H1 (cell line): Measurements from ENCODE around the gene LY6G5C. TPM values are rescaled to one million over a fixed set of nuclear protein-coding genes. Genes with fewer than 3 reads are reported as not detected.

Source experiments
- CTCF ChIA-PET: fragments of 300-600 bp; sonication (Branson Sonifier 250); formaldehyde crosslinking; loops from one replicate; lab custom pipeline; 2021; ENCODE audit not compliant: partially characterized antibody; lab: Charles Lee
- POLR2A ChIA-PET: fragments of 300-600 bp; sonication (Branson Sonifier 250); formaldehyde crosslinking; loops from one replicate; lab custom pipeline; 2021; ENCODE audit warnings: inconsistent platforms; ENCODE audit not compliant: partially characterized antibody; lab: Charles Lee
- DNase-seq, 2 experiments: peaks; one replicate each; pipeline versions ENCODE4 v3.0.0 to v3.0.0-alpha.2; 2010 to 2022; ENCODE audit warnings: low spot score in 2 of 2, low read depth in 1 of 2, mixed read lengths in 1 of 2
- FAIRE-seq: peaks from 2 replicates; lab custom pipeline; 2011; peaks lifted over from hg19 to GRCh38; lab: Jason Lieb, UNC
- H2AFZ ChIP-seq: 2 replicates; pipeline ENCODE4 v1.8.1; 2012; ENCODE audit warnings: low read length, inconsistent platforms
- H2AK5ac ChIP-seq: 2 replicates; pipeline ENCODE4 v1.6.1; 2013; ENCODE audit warnings: low read depth, low read length
- H2BK120ac ChIP-seq: replicated peaks from 2 replicates; pipeline ENCODE3; 2013; ENCODE audit warnings: low read depth, low read length, inconsistent platforms
- H2BK12ac ChIP-seq: 2 replicates; pipeline ENCODE4 v1.6.1; 2013; ENCODE audit warnings: low read depth, low read length
- H2BK15ac ChIP-seq: 2 replicates; pipeline ENCODE4 v1.6.1; 2013; ENCODE audit warnings: low read length
- H2BK20ac ChIP-seq: 2 replicates; pipeline ENCODE4 v1.6.1; 2013; ENCODE audit warnings: low read length
- H2BK5ac ChIP-seq: 2 replicates; pipeline ENCODE4 v1.6.1; 2013; ENCODE audit warnings: low read depth, low read length
- H3K14ac ChIP-seq: 2 replicates; pipeline ENCODE4 v1.6.1; 2013; ENCODE audit warnings: inconsistent platforms; ENCODE audit not compliant: insufficient read length
- H3K18ac ChIP-seq: 2 replicates; pipeline ENCODE4 v1.6.1; 2013; ENCODE audit warnings: low read length; ENCODE audit errors: extremely low read depth
- H3K23ac ChIP-seq: 2 replicates; pipeline ENCODE4 v1.6.1; 2013; ENCODE audit warnings: inconsistent platforms; ENCODE audit not compliant: insufficient read length
- H3K23me2 ChIP-seq: 2 replicates; pipeline ENCODE4 v1.6.1; 2013; ENCODE audit warnings: low read depth, low read length
- H3K27ac ChIP-seq: 2 replicates; pipeline ENCODE4 v1.6.1; 2011; ENCODE audit warnings: low read depth, low read length, inconsistent platforms
- H3K27me3 ChIP-seq, 4 experiments: replicated peaks in 1 of 4; 1 replicate in 1 of 4; 2 replicates in 3 of 4; pipeline versions ENCODE4 v1.6.1 to v1.8.1; 2011 to 2013; ENCODE audit warnings: low read length in 3 of 4, mild to moderate bottlenecking in 3 of 4, inconsistent platforms in 2 of 4, mixed read lengths in 2 of 4, moderate library complexity in 1 of 4; ENCODE audit not compliant: control insufficient read depth in 3 of 4, insufficient read depth in 3 of 4; ENCODE audit errors: extremely low read depth in 1 of 4
- H3K36me3 ChIP-seq, 4 experiments: 2 replicates each; pipeline versions ENCODE4 v1.6.1 to v1.8.1; 2011 to 2013; ENCODE audit warnings: mild to moderate bottlenecking in 4 of 4, low read length in 3 of 4, moderate library complexity in 2 of 4, control low read depth in 1 of 4, inconsistent platforms in 1 of 4; ENCODE audit not compliant: insufficient read depth in 4 of 4, control insufficient read depth in 2 of 4
- H3K4ac ChIP-seq: replicated peaks from 2 replicates; pipeline ENCODE3; 2013; ENCODE audit warnings: low read length, low read depth, mixed read lengths, inconsistent platforms; ENCODE audit not compliant: insufficient read length
- H3K4me1 ChIP-seq, 4 experiments: replicated peaks in 1 of 4; 1 replicate in 1 of 4; 2 replicates in 3 of 4; pipeline versions ENCODE4 v1.6.1 to v1.8.1; 2011 to 2013; ENCODE audit warnings: low read length in 3 of 4, inconsistent platforms in 2 of 4, mixed read lengths in 1 of 4; ENCODE audit not compliant: insufficient read depth in 4 of 4, control insufficient read depth in 3 of 4
- H3K4me2 ChIP-seq, 2 experiments: 2 replicates each; pipeline versions ENCODE4 v1.6.1 to v1.8.1; 2011 to 2013; ENCODE audit warnings: low read depth in 2 of 2, low read length in 2 of 2, control low read depth in 1 of 2, inconsistent platforms in 1 of 2, mild to moderate bottlenecking in 1 of 2; ENCODE audit not compliant: insufficient read depth in 1 of 2
- H3K4me3 ChIP-seq, 4 experiments: fragments of 200-600, 300-600 bp in 1 of 4; sonication (generic), shearing (Covaris generic), sonication (Bioruptor Twin) in 1 of 4; 2 replicates each; pipeline versions ENCODE4 v1.5.1 to v1.8.1; 2011 to 2016; ENCODE audit warnings: low read length in 4 of 4, low read depth in 3 of 4, control low read depth in 2 of 4, inconsistent platforms in 2 of 4, mild to moderate bottlenecking in 2 of 4, mixed read lengths in 1 of 4, moderate library complexity in 1 of 4; ENCODE audit not compliant: insufficient read depth in 2 of 4; ENCODE audit errors: extremely low read depth in 1 of 4
- H3K56ac ChIP-seq: replicated peaks from 2 replicates; pipeline ENCODE3; 2013; ENCODE audit warnings: low read depth, mild to moderate bottlenecking, mixed read lengths, low read length, inconsistent platforms; ENCODE audit not compliant: insufficient read length
- H3K79me1 ChIP-seq: 2 replicates; pipeline ENCODE4 v1.6.1; 2013; ENCODE audit warnings: low read depth, low read length, control low read depth
- H3K79me2 ChIP-seq, 2 experiments: 2 replicates each; pipeline versions ENCODE4 v1.6.1 to v1.8.1; 2012 to 2013; ENCODE audit warnings: low read length in 2 of 2, mild to moderate bottlenecking in 2 of 2, inconsistent platforms in 1 of 2; ENCODE audit not compliant: insufficient read depth in 2 of 2, control insufficient read depth in 1 of 2
- H3K9ac ChIP-seq, 4 experiments: replicated peaks in 1 of 4; 1 replicate in 1 of 4; 2 replicates in 3 of 4; pipeline versions ENCODE4 v1.6.1 to v1.8.1; 2011 to 2013; ENCODE audit warnings: low read depth in 3 of 4, low read length in 3 of 4, control low read depth in 2 of 4, mild to moderate bottlenecking in 2 of 4, moderate library complexity in 2 of 4, inconsistent platforms in 1 of 4; ENCODE audit errors: extremely low read depth in 1 of 4
- H3K9me3 ChIP-seq, 2 experiments: 2 replicates each; pipeline versions ENCODE4 v1.6.1 to v1.8.1; 2012 to 2013; ENCODE audit warnings: mild to moderate bottlenecking in 2 of 2, moderate library complexity in 2 of 2, control low read depth in 1 of 2, inconsistent platforms in 1 of 2, low read depth in 1 of 2, low read length in 1 of 2, mixed read lengths in 1 of 2; ENCODE audit not compliant: insufficient read depth in 2 of 2
- H4K20me1 ChIP-seq, 2 experiments: replicated peaks in 1 of 2; 2 replicates each; pipeline versions ENCODE3 to v1.8.1; 2011 to 2013; ENCODE audit warnings: inconsistent platforms in 2 of 2, low read length in 2 of 2, mild to moderate bottlenecking in 1 of 2; ENCODE audit not compliant: insufficient read depth in 2 of 2, control insufficient read depth in 1 of 2
- H4K5ac ChIP-seq: 2 replicates; pipeline ENCODE4 v1.6.1; 2013; ENCODE audit warnings: low read length, low read depth, mixed read lengths, inconsistent platforms; ENCODE audit not compliant: insufficient read length
- H4K8ac ChIP-seq: 2 replicates; pipeline ENCODE4 v1.8.0; 2013; ENCODE audit warnings: mild to moderate bottlenecking, moderate library complexity, low read length, inconsistent platforms; ENCODE audit not compliant: insufficient read depth; ENCODE audit errors: extremely low read depth
- H4K91ac ChIP-seq: replicated peaks from 2 replicates; pipeline ENCODE3; 2013; ENCODE audit warnings: low read length, mixed read lengths, inconsistent platforms; ENCODE audit not compliant: insufficient read length
- RBBP5 ChIP-seq: IDR thresholded peaks from 2 replicates; pipeline ENCODE4 v1.7.1; 2012; ENCODE audit warnings: low read depth, mild to moderate bottlenecking, inconsistent platforms, low read length, moderate library complexity, borderline replicate concordance
- SIN3A ChIP-seq, 2 experiments: IDR thresholded peaks in 1 of 2; conservative IDR thresholded peaks in 1 of 2; 2 replicates each; pipeline ENCODE4 v1.6.1; 2011 to 2012; ENCODE audit warnings: low read length in 2 of 2, improper control_type of control experiment in 1 of 2, low read depth in 1 of 2, mild to moderate bottlenecking in 1 of 2
- SIRT6 ChIP-seq: IDR thresholded peaks from one replicate; pipeline ENCODE4 v1.7.1; 2012; ENCODE audit warnings: low read length, inconsistent platforms
- SUZ12 ChIP-seq: fragments of 200-600 bp; sonication (generic); IDR thresholded peaks from 2 replicates; pipeline ENCODE4 v1.6.1; 2012; ENCODE audit warnings: mild to moderate bottlenecking, inconsistent platforms, low read length, moderate library complexity, mixed read lengths
- WGBS, 2 experiments: shearing (Covaris generic) in 1 of 2; methylation state at CpG; one replicate each; pipeline versions ENCODE4 v1.1.6 to v1.1.7; 2013 to 2015; ENCODE audit warnings: low lambda C conversion rate in 2 of 2, mixed read lengths in 2 of 2, inconsistent platforms in 1 of 2, low coverage in 1 of 2, missing lambda C conversion rate in 1 of 2; ENCODE audit not compliant: insufficient replicate concordance in 2 of 2, insufficient coverage in 1 of 2, insufficient read length in 1 of 2; ENCODE audit errors: extremely low coverage in 1 of 2, missing lambda C conversion rate in 1 of 2; 5-methylcytosine and 5-hydroxymethylcytosine counted together
- long read RNA-seq, 2 experiments: library from RNA in 1 of 2; library from capped mRNA in 1 of 2; stranded (forward); transcript quantifications; one replicate each; pipeline ENCODE4 v2.0.0, GENCODE V29; 2021; ENCODE audit warnings: inconsistent platforms in 1 of 2
- polyA minus RNA-seq, 3 experiments: library from RNA; depleted of rRNA, polyadenylated mRNA; stranded (reverse); fragments of >200 nt; gene quantifications; 1 replicate in 2 of 3; 2 replicates in 1 of 3; pipeline ENCODE4 v1.2.3, GENCODE V29; 2011
- polyA plus RNA-seq, 7 experiments: library from polyadenylated mRNA; depleted of rRNA in 3 of 7; stranded (reverse) in 5 of 7; unstranded in 2 of 7; fragments of >200 nt in 5 of 7; fragments of 200-250 nt in 2 of 7; gene quantifications; 1 replicate in 5 of 7; 2 replicates in 1 of 7; 4 replicates in 1 of 7; pipeline versions ENCODE4 v1.2.1 to v1.2.3, GENCODE V29; 2011 to 2013; ENCODE audit warnings: missing spikeins in 2 of 7, mixed read lengths in 2 of 7
- total RNA-seq: library from RNA; stranded (reverse); fragmentation: NEBNext Ultra II Directional; extraction: Animal tissue kit (Norgen Biotek cat#: 25700); gene quantifications from 2 replicates; pipeline ENCODE4 v1.2.1, GENCODE V29; 2021

The LY6G5C gene
- total RNA-seq (1.1 and 1.2 TPM in 2 replicates), polyA plus RNA-seq (2011; rRNA removed) (1.8 and 2.1 TPM in 2 replicates), polyA minus RNA-seq (2011; rRNA and poly(A)+ RNA removed) (0.76 TPM in 1 of 2 replicates, not detected in the other)
- 0.96 TPM for polyA plus RNA-seq (2011; cell fraction: cytosol; rRNA removed)
- polyA plus RNA-seq (2011; cell fraction: nucleus; rRNA removed): 2.7 TPM
- polyA plus RNA-seq (2012, experiment 1 of 2): 0.84 to 1.8 TPM (median 0.92 TPM) in 4 replicates
- 1.0 TPM for polyA plus RNA-seq (2012, experiment 2 of 2)
- polyA plus RNA-seq (2013, experiment 1 of 2): 1.4 TPM
- 2.1 TPM for polyA plus RNA-seq (2013, experiment 2 of 2)
- not detected for polyA minus RNA-seq (2011; cell fraction: cytosol; rRNA and poly(A)+ RNA removed)
- not detected for polyA minus RNA-seq (2011; cell fraction: nucleus; rRNA and poly(A)+ RNA removed)
- long read RNA-seq, experiment 1, partial matches to known transcripts: 0 of 3 reads
- long read RNA-seq, experiment 1, other reads (novel, unspliced or antisense): 2 of 3 reads
- long read RNA-seq, experiment 2, partial matches to known transcripts: 0 of 2 reads
- long read RNA-seq, experiment 2, other reads (novel, unspliced or antisense): 1 of 2 reads

DNA sequence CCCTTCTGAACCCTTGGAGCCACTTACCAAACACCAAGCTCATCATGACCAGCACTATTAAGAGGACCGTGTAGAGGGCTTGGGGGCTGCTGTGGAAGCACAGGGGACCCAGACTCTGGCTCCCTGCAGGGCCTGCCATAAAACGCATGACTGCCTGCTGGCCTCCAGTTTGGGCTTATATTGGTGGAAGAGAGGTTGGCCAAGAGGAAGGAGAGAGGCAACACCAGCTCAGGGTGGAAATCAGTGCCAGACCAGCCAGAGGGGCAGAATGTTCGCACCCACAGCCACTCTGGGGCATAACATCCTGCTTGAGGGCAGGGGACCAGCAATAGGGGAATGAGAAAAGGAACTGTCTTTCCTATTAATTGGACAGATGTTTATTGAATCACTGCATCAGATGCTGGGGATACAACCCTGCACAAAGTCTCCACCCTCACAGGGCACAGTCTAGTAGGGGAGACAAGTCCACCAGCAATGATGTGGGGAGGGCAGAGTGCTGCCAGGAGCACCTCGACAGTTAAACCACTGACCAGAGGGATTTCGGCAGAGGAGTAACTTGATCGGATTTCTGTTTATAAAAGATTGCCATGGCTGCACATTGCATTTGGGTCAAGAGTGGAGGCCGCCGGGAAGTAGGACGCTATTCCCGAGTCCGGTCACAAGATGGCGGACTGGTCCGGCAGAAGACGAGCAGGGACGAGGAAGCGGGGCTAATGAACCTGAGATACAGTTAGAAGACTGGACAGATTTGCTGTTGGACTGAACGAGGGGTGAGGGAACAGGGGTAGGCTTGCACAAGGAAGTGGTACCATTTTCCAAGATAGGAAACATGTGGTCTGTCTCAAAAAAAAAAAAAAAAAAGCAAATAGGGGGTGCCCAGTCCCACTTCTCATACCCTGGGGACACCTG is at the start of gene LY6G5C:
LY6G5C (minus strand) TSS at position 842 of the 909 bp plus-strand sequence; CDS start at position 148, 694 bp downstream.
- Histone ChIP-seq H3K36me3 (no peaks in the 10 kb centered on the region), H3K27ac (no peak within 1 kb of the TSS), H3K79me1 (no peaks in the 10 kb centered on the region), H3K4me1 (peaks cover 0 to 10% (median 7%) of the 10 kb centered on the region in 4 experiments; a peak in 5 of 7 replicates), H2BK120ac (no peak within 1 kb of the TSS), H3K14ac (no peak within 1 kb of the TSS), H2BK12ac (peak within 1 kb of the TSS; percentile 9; the same call in 1 of the 2 replicates), H3K9me3 (no peaks in the 10 kb centered on the region), H4K8ac (peak within 1 kb of the TSS; percentile 39), H3K23ac (no peak within 1 kb of the TSS), H3K79me2 (no peaks in the 10 kb centered on the region), H3K4me2 (peak within 1 kb of the TSS; percentile 11 to 84), H4K20me1 (no peaks in the 10 kb centered on the region), H3K56ac (peak within 1 kb of the TSS; percentile 33), H3K4ac (no peak within 1 kb of the TSS), H3K9ac (no peak within 1 kb of the TSS; a peak in 1 of 7 replicates), H2BK5ac (peak within 1 kb of the TSS; percentile 35; the same call in 1 of the 2 replicates), H2AFZ (peak within 1 kb of the TSS; percentile 15; the same call in 1 of the 2 replicates), H2BK15ac (peak within 1 kb of the TSS; percentile 72; the same call in 1 of the 2 replicates), H3K23me2 (peaks cover 11% of the 10 kb centered on the region; the same call in 1 of the 2 replicates), H3K18ac (no peak within 1 kb of the TSS), H4K91ac (no peak within 1 kb of the TSS), H3K4me3 (peak within 1 kb of the TSS; percentile 22 to 70 (median 60)), H2BK20ac (no peak within 1 kb of the TSS; the same call in 1 of the 2 replicates), H3K27me3 (peaks cover 3 to 13% (median 12%) of the 10 kb centered on the region in 4 experiments; a peak in 6 of 7 replicates), H4K5ac (no peak within 1 kb of the TSS), H2AK5ac (no peak within 1 kb of the TSS)
- DNase-seq (peak in 1 of 2 experiments; percentile 79), FAIRE-seq (no peak)
- CTCF ChIA-PET: interaction anchor here (0.6 to 2.6 kb wide), 30 partner anchors 9 to 151 kb away, joined by 3 to 11 read pairs (median 4); partner anchors contain the start of genes C6orf47, LY6G5B, LY6G6D and VARS1
- 21% methylated on average over 17 of the region's 17 CpGs; no CpG with 5 or more reads in 1 of the 2 experiments for WGBS, 2 experiments
- POLR2A ChIA-PET: interaction anchor here (0.8 to 2.5 kb wide), 15 partner anchors 8 to 150 kb away, joined by 3 to 20 read pairs (median 3); partner anchors contain the start of genes CLIC1, CSNK2B, DDAH2 and GPANK1
- TF ChIP-seq SIN3A (conservative IDR thresholded peaks at IDR 0.05 in 1 of 2, IDR thresholded peaks at IDR 0.05 in 1 of 2; ENCODE audit: low read depth in 1 of 2, low read length in 2 of 2) (peak in 1 of 2 experiments; percentile 84; a peak in 2 of 4 replicates), SUZ12 (no peak), SIRT6 (no peak), RBBP5 (0 out of 2 replicates have a peak, but pooled peaks have one; percentile 41)
